T-helper 2 cell (primary cell): ENCODE measurements around the gene AFAP1L2.

Experiments used
- DNase-seq, 5 experiments: peaks; one replicate each; pipeline versions ENCODE4 v3.0.0 to v3.0.0-alpha.2; 2012 to 2022

AFAP1L2 gene

DNA sequence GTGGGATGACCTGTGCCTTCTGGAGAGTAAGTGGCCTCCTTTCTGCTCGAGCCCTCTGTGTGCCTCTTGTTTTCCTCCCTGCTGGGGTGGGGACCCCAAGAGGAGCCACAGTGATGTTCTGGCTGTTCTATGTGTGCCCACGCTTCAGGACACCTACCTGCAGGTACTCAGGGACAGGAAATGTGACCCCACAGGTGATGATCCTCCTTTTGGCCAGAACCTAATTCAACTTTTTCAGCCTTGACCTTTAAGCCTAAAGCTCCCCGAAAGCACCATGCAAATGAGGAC, 95.0 kb downstream of the AFAP1L2 start:
- DNase-seq = no peak

DNA sequence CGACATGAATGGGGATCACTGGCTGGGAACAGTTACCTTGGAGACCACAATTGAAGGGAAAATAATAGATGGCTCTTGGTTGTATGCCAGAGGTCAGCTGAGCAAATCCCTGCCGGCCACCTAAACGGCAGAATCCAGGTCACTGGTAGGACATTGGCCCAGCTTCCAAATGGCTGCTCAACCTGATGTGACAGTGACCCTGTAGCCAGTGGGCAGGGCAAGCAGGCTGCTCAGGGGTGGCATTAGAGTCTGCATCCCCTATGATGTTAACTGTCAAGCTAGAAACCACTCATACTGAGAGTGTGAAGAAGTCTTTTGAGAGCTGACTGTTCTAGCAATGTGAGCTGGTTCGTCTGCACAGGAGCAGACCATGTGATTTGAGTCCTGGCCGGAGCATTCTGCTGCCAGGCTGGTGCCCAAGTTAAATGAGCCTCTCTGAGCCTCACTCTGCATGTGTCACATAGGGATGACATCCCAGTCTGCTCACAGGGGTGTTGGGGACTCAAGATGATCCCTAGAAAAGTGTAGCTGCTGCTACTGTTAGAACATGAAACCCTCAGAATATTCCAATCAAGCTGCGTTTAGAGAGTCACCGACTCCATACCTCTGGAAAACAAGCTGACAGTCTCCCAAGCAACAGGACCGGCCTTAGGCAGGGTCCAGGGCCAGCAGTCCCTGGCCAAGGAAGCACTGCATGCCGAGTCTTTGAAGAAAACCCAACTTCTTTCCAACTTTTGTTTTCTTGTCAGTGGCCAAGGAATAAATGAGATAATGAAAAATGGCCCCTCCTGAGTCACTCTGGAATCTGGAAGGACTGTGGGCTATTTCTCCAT, 95.6 kb downstream of the AFAP1L2 start:
- peak in 1 of 5 experiments; percentile 15 for DNase-seq

DNA sequence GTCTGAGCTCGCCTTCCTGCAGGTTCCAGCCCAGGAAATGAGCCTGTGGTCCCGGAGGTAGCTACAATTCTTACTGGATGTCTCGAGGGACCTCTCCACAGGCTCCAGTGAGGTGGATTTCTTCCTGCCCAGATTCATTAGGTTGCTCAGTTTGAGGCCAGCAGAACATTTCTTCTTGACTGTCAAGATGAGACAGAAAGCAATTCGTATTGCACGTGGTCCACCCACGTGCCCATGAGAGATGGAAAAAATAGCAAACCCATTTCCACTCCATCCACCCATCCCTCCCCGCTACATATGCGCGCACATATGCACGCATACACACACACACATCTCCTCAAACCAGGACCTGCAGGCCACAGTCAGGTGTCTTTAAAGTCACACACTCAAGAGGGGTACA, 96.6 kb downstream of the AFAP1L2 start:
- no peak for DNase-seq

DNA sequence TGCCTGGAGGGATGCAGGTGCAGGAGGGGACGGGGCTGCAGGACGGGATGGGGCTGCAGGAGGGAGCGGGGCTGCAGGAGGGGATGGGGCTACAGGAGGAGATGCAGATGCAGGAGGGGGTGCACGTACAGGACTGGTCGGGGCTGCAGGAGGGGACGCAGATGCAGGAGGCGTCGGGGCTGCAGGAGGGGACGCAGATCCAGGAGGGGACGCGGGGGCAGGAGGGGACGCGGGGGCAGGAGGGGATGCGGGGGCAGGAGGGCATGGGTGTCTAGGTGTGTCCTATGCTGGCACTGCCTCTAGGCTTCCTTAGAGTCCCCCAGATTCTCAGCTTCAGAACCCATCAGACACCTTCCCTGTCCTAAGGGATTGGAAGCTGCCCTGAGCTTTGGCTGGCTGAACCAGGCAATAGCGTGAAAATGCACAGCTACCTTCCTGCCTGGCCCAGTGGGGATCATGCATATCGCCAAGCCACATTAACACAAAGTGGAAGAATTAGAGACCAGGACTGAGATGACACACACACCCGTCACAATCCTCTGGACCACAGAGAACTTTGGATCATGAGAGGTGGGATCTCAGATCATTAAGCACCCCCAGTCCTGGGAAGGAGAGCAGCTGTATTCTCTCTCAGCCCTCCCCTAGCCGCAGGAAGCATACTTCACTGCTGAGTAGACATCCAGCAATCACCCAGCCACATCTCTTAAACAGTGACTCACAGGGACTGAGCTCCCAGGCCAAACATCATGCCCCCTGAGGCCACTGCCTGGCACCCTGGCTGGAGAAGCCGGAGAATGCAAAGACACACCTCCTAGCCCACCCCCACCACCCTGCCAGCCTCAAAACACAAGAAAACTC, 98.0 kb downstream of the AFAP1L2 start:
- DNase-seq = no peak

DNA sequence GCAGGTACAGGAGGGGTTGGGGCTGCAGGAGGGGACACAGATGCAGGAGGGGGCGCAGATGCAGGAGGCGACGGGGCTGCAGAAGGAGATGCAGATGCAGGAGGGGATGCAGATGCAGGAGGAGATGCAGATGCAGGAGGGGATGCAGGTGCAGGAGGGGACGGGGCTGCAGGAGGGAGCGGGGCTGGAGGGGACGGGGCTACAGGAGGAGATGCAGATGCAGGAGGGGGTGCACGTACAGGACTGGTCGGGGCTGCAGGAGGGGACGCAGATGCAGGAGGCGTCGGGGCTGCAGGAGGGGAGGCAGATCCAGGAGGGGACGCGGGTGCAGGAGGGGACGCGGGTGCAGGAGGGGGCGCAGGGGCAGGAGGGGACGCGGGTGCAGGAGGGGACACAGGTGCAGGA, 98.8 kb downstream of the AFAP1L2 start:
- no peak for DNase-seq

DNA sequence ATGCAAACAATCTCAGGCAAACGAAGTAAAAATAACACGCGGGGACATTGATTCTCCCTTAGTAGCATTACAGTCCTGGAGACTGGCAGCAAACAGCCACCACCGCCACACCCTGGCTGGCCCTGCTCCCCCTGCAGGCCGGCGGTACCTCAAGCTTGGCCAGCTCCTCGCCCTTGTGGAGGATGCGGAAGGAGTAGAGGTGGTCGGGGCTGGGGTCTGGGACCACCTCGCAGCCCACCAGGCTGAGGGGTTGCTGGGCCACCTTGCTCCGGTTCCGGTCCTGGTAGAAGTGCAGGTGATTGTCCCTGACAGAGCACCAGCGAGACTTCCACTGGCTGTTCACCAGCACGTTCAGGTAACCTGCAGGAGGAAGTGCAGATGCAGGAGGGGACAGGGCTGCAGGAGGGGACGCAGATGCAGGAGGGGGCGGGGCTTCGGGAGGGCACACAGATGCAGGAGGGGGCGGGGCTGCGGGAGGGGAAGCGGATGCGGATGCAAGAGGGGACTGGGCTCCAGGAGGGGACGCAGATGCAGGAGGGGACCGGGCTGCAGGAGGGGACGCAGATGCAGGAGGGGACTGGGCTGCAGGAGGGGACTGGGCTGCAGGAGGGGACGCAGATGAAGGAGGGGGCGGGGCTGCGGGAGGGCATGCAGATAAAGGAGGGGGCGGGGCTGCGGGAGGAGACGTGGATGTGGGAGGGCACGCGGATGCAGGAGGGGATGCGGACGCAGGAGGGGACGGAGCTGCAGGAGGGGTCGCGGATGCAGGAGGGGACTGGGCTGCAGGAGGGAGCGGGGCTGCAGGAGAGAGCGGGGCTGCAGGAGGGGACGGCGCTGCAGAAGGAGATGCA, 99.5 kb downstream of the AFAP1L2 start:
- peak; percentile 18 to 86 (median 43) for DNase-seq

DNA sequence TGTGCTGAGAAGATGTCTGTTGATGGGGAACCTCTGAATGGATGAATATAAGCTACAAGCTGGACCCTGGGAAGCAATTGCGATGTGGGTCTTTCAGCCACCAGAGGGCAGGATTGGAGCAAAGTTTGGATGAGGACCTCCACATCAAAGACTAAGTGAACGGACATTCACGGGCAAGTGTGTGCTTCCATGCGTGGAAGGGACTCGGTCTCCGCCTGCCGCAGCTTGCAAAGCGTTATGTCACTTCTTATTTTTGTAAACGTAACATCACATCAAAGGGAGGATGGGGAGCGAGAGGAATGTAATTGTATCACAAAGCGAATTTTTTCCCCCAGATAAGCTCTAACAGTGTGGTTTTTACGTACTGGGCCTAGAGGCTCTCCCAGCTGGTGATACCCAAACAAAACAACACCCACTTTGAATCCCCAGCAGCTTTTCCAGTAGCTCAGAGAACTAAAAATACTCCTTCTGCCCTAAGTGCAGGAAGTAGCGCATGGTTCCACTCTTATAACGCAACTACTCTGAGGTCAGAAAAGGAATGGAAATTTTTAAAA, 100.2 kb downstream of the AFAP1L2 start:
- peak in 4 of 5 experiments; percentile 36 to 75 (median 38) for DNase-seq

DNA sequence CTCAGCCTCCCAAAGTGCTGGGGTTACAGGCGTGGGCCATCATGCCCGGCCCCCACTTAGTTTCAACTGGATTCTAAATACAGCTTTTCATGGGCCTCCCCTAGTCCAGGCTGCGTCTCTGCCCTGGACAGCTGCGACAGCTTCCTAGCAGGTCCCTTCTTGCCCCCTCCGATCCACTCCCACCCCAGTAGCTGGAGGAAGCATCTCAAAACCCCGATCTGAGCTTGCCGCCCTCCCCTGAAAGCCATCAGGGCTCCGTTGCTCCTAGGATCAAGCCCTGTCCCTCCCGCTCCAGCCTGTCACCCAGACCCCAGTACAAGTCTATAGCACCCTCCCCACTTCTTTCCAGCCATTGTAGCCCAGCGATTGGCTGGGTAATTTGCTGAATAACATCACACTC, 100.7 kb downstream of the AFAP1L2 start:
- no peak for DNase-seq

DNA sequence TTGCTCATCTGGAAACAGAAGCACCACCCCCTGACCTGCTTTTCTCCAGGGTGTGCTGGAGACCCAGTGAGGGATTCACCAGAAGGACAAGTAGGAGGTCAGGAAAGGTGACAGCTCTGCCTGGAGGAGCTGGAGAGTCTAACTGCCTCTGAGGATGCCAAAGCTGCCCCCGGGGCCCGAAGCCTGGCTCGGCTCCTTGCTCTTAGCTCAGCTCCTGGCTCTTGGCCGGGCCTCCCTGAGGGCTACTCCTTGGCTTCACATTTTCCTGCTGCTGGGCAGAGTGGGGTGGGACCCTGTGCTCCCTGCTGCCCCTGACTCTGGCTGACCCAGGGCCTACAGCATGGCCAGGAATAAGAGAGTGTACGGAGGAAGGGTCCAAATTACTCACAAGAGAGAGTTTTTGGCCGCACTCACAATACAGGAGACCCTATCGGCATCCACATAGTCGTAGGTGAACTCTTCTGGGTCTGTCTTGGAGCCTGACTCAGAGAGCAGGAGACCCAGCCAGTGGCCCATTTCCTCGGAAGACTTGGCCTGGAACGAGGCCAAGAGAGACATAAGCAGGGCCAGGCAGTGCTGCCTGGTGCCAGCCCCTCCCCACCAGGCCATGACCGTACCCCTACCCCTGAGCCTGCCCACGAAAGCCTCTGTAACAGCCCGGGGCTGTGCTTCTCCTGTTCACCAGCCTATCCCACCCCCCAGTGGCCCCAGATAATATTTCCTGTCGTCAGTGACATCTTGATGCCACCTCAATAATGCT, 102.2 kb downstream of the AFAP1L2 start:
- no peak for DNase-seq

DNA sequence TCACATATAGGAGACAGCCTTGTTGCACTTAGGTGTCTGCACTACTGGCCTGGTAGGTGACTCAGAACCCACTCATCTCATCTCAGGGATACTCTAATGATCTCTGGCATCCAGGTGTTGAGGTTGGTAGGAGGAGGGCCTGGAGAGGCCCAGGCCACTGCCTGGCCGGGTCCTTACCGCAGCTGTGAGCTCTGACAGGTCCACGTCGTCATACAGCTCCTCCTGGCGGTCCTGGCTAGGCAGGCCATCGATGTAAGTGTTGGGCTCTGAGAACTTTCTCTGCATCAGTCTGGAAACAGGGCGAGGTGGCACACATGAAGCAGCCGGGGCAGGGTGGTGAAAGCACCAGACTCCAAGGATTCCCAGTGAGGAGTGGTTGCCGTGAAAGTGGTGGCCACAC, 103.1 kb downstream of the AFAP1L2 start:
- DNase-seq = no peak

DNA sequence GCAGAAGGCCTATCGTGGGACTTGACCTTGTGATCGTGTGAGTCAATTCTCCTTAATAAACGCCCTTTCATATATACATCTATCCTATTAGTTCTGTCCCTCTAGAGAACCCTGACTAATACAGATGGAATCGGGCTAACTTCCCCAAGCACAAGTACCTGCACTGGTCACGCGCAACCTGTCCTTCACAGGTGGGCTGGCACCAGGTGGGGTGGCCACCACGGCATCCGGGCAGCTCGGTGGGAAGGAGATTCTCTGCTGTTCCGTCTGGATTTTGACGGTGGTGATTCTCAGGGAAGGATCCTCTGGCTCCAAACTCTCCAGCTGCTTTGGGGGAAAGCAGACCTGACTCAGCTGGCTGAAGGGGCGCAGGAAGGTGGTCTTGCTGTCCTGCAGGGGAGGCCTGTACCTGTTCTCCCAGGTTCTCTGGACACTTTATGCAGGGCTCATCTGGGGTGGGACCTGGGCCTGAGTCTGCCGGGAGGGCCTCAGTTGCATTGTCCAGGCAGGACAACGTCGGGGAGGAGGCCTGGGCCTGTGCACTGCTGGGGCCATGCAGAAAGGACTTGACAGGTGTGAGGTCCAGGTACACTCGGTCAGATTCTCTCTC, 104.2 kb downstream of the AFAP1L2 start:
- DNase-seq = no peak

DNA sequence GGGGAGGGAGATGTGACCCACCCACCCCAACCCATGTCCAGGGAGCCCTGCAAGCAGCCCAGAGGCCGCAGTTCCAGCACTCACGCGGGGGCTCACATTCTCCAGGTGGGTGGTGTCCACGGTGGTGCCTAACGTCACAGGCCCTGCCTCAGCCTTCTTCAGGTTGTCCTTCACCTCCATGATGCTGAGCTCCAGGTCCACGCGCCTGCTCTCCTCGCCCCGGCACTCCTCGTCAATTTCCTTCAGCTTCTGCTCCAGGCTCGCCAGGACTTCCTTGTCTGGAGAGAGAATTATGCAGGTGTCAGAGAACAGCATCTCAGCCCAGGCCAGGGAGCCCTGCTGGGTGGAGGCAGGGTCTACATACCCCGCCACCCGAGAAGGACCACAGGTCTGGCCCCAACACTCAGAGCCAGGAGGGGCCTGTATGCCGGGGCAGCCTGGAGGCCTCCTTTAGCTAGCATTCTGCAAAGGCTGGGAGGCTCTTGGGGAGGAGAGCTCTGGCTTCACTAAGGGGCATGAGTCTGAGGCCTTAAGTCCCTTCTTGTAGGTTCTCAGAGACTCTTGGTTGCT, 107.1 kb downstream of the AFAP1L2 start:
- DNase-seq = no peak

DNA sequence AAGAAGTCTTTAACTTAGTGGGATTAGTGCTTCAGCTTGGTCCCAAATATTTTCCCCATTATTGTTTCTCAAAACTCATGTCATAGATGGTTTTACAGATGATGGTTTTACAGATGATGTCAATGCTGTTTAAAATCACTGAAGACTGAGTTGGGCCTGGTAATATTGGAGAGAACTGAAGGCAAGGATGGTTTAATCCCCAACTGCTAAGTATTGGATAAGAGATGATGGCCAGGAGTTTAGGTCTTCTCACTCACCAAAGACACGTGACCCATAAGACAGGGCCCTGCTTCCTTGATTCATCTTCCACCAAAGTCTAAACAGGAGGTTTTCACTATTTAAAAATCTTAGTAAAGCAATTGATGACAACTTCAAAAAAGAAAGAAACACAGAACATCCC, 108.9 kb downstream of the AFAP1L2 start:
- DNase-seq = no peak

DNA sequence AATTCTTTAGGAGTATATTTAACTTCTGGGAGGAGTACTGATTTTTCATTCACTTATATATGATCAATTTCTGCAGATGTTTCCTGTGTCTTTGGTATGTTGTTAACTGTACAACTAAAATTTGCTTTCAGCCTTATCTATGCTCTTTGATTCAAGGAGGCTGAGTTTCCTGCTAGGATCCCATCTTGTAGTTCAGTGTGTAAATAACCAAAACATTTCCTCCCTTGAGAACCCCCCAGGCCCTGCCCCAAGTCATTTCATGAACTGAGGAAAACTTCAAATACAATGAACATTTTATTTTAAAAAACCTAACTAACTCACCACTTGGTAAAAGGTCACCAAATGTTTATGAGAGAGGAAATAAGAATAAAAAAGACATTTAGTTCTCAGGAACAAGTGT, 109.8 kb downstream of the AFAP1L2 start:
- DNase-seq = no peak

DNA sequence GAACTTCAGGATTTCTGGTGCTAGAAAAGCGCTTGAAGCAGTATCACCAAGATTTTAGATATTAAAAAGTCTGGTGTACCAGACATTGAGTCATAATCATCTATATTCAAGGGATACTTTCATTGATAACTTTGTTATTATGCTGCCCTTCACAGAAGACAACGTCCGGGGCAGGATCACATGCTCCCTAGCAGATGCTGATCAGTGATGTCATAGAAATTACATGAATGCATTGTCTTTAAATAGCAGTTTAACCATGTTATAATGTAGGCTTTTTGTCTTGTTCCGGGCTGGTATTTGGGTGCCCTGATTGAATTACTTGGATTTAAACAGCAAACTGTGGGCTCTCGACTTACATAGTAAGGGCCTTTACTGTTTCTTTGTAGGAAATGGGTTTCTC, 111.2 kb downstream of the AFAP1L2 start:
- DNase-seq = no peak

DNA sequence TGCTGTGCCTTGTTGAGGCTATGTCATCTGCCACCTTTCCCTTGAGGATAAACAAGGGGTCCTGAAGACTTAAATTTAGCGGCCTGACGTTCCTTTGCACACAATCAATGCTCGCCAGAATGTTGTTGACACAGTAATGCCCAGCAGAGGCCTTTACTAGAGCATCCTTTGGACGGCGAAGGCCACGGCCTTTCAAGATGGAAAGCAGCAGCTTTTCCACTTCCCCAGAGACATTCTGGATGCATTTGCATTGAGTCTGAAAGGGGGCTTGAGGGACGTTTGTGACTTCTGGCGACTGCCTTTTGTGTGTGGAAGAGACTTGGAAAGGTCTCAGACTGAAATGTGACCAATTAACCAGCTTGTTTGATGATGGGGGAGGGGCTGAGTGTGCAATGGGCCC, 112.8 kb downstream of the AFAP1L2 start:
- no peak for DNase-seq

DNA sequence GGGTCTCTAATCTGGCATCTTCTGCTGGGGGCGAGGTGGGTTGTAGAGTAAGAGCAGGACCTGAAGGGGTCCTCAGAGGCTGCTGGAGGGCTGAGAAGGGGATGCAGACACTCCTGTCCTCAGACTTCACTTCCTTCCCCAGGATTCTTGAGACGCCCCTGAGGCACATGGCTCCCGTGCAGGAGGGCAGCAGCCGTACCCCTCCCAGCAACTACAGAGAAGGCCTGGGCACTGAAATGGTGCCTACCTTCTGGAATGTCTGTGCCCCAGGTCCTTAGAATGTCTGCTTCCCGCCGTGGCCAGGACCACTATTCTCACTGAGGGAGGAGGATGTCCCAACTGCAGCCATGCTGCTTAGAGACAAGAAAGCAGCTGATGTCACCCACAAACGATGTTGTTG, 113.2 kb downstream of the AFAP1L2 start:
- no peak for DNase-seq

DNA sequence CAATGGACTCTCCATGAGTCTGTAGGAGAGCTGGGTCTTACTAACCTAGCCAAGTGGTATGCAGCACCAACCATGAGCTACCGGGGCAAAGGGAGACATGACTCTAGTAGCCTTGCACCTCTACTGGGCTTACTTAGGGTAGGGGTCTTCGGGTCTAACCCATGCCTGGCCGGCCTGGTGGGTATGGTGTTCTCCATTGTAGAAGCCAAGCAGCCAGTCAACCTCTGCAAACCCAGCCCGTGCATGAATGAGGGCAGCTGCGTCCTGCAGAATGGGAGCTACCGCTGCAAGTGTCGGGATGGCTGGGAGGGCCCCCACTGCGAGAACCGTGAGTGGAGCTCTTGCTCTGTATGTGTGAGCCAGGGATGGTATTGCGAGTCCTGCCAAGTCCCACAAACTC, 114.3 kb downstream of the AFAP1L2 start:
- no peak for DNase-seq

DNA sequence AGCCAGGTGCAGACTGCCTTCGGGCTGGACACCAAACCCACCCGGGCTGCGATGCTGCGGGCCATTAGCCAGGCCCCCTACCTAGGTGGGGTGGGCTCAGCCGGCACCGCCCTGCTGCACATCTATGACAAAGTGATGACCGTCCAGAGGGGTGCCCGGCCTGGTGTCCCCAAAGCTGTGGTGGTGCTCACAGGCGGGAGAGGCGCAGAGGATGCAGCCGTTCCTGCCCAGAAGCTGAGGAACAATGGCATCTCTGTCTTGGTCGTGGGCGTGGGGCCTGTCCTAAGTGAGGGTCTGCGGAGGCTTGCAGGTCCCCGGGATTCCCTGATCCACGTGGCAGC, 115.2 kb downstream of the AFAP1L2 start:
- no peak for DNase-seq

DNA sequence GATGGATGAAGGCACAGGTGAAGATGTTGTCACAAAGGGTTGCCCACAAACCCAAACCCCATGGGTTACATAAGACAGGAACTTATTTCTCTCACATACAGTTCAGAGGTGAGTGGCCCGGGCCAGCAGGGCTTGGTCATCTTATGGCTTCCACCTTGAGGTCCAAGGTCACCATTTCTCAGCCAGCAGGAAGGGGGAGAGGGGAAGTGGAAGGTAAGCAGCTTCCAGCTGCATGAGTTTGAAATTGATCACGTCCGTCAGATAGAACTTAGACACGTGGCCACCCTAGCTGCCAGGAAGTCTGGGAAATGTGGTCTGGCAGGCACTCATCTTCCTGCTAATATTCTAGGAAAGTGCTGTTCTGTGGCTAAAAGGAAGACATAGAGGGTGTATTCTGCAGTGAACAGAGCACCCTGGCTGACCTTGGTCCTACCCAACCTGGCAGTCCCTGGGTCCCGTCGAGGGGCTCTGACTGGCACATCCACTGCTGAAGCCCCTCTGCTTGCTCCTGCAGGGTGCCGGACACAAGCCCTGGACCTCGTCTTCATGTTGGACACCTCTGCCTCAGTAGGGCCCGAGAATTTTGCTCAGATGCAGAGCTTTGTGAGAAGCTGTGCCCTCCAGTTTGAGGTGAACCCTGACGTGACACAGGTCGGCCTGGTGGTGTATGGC, 115.7 kb downstream of the AFAP1L2 start:
- no peak for DNase-seq

DNA sequence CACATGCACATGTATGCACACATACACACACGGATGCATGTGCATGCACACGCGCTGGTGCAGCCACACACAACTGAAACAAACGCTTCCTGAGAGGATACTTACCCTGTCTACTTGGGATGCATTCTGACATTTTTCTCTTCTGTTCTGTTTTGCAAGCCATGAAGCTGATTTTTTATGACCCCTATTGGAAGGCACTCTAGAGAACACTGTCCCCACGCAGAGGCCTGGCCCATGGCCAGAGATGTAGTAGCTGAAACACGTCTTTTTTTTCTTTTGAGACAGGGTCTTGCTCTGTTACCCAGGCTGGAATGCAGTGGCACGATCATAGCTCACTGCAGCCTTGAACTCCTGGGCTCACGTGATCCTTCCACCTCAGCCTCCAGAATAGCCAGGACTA, 117.4 kb downstream of the AFAP1L2 start:
- no peak for DNase-seq
